OCI-M1 (cell line): ENCODE data around the gene PKDCC.

Experiments
- DNase-seq: peaks from one replicate; lab custom pipeline; 2025; lab: John Stamatoyannopoulos, UW

Gene PKDCC

DNA sequence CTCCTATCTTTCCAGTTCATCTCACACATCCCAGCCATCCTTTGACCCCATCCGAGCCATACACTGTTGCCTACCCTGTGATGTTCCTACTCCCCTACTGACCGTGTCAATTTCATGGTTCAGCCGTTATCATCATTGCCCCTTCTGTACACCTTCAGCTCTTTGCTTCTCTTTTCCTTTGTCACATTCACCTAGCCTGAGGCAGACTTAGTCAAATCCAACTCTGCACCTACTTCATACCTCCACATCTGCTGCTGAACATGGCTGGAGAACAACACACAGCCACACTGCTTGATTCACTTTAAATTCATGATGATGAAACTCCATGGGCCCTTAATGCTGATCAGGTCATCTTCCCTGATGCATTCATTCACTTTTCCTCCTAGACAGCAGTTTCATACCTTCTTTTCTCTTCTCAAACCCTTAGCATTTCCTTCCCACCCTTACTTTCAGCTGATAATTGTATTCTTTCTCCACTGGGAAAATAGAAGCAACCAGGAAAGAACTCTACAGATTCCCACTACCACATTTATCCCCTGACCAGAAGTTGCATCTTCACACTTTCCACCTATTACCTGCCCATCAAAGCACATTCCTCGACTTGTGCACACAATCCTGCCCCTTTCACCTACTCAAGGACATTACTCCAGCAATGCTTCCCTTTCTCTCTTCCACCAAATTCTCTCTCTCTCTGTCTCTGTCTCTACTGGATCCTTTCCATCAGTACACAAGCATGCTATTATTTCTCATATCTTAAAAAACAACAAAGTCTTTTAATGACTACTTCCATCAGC is 59.6 kb downstream of the PKDCC start:
- DNase-seq = no peak
